Measurements from ENCODE around the gene MSANTD1. TPM values are rescaled to one million over a fixed set of nuclear protein-coding genes. Genes with fewer than 3 reads are reported as not detected.

MSANTD1 gene
- total RNA-seq, 1 experiment from 2014 or later = 0.06 TPM

DNA sequence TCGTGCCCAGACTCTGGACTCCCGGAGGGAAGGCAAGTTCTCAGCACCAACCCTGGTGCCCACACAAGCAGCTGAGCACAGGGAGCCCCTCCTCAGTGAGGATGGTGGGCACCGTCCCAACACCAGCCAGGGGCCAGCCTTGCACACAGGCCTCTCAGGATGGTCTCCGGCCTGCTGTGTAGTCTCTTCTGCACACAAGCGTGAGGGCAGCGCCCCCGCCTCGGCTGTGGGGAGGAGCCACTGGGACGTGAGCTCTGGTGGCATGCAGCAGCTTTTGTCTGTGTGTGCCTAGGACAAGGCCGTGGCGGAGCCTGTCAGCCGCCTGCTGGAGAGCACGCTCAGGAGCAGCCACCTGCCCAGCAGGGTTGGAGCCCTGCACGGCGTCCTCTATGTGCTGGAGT is 16.1 kb upstream of the MSANTD1 start:
- no peak for DNase-seq (ENCODE audit: low read depth)

DNA sequence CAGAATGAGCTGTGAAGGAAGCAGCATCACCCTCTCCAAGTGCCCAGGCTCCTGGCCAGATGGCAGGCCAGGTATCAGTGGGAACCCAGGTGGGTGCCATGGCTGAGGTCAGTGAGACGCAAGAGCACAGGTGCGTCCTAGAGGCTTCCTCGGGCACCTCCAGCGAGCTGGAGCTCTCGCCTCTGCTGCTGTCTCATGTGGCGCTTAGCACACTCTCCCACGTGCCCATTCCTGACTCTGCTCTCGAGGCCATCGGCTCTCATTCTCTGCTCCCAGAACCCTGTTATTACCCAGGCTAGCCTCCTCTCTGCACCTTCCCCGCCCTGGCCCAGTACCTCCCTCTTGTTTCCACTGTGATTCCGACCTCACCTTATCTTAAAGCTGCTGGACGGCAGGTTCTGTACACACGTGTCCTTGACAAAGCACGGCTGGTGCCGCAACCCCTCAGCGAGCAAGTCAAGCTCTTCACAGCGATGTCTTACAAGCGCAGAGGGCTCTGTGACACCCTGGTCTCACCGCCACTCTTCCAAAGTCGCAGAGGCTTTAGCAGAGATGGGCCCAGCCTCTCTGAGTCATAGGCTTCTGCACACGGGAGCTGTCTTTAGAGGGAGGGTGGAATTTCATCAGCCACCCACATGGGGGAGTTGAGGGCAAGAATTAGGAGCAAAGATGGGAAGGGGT is 15.4 kb upstream of the MSANTD1 start:
- DNase-seq (ENCODE audit: low read depth) = no peak

DNA sequence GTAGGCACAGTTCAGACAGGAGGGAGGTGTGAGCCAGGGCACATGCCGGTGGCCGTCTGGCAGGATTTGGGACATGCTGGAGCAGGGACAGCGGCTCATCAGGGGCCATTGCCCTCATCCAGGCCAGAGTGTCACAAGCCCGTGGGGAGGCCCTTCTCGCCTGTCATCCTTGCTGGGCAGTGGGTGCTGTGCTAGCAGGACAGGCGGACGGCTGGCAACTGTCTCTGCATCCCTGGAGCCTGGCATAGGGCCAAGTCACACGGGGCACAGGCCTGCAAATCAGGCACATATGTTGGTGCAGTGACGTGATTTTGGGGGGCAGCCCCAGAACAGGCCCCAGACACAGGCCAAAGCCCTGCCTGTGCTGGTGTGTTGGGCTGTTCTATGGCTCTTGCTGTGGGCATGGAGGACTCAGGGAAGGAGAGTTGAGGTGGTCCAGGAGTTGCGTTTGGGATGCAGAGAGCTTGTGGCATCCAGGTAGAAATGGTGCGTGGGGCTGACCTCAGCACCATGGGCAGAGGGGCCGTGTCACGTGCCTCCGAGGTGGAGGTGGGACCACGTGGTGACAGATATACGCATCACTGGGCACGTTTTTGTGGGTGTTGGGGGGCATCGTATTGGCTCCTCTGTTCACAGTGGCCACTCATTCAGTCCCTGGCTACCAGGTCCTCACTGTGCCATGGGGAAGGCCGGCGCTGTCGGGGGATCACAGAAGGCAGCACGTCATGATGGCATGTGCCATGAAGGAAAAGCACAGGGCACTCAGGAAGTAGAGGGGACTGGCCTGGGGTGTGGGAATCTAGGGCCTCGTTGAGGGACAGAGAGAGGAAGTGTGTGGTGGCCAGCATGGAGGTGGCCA is 14.6 kb upstream of the MSANTD1 start:
- DNase-seq (ENCODE audit: low read depth) = no peak

DNA sequence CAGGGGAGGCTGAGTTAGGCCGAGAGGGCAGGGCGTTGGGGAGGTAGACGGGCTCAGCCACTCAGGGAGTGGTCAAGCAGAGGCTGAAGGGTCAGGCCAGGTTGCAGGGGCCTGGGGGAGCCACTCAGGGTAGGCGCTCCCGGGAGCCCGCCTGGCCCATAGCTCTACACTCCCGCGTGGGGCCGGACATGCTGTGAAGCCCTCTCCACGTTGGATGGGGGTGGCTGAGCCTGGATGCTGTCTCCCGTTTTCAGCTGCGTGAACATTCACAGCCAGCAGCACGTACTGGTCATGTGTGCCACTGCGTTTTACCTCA is 14.0 kb upstream of the MSANTD1 start:
- no peak for DNase-seq (ENCODE audit: low read depth)

- no peak for DNase-seq (ENCODE audit: low read depth)
Observed at GRCh38 chr4:3235581-3235980, 13.4 kb upstream of the MSANTD1 start.

DNA sequence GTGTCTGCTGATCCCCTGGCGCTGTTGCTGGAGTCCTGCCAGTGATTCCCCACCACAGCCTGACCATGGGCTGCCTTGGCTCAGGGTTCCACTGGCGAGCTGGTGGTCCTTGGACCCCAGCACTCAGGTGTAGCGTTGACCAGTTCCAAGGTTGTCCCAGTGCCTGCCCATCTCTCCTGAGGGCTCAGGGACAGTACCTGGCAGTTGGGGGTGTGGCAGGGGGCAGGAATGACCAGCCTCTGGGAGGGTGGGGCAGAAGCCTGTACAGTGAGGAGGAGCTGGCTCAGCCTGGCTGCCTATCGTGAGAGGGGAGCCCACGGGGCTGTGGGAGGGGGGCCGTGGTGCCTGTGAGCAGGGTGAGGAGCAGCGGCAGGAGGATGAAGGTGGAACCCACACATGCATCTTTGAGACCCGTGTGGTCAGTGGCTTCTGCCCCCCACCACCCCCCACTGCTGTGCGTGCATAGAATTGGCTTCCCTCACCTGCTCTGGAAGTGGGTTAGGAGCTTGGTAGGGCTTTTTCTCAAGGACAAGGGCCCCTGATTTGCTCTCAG is 12.6 kb upstream of the MSANTD1 start:
- no peak for DNase-seq (ENCODE audit: low read depth)

DNA sequence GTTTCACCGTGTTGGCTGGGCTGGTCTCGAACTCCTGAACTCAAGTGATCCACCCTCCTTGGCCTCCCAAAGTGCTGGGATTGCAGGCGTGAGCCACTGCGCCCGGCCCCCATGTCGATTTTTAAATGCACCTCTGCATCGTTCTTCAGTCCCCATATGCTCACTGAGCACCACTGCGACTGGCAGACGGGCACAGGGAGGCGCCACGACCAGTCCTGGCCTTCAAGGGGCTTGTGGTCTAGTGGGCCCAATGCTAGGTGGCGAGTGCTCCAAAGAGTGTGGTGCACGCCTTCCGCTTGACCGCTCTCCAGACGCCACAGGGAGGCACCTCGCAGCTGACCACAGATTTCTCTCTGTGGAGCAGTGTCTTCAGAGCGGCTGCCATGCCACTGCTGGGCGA is 11.7 kb upstream of the MSANTD1 start:
- no peak for DNase-seq (ENCODE audit: low read depth)

DNA sequence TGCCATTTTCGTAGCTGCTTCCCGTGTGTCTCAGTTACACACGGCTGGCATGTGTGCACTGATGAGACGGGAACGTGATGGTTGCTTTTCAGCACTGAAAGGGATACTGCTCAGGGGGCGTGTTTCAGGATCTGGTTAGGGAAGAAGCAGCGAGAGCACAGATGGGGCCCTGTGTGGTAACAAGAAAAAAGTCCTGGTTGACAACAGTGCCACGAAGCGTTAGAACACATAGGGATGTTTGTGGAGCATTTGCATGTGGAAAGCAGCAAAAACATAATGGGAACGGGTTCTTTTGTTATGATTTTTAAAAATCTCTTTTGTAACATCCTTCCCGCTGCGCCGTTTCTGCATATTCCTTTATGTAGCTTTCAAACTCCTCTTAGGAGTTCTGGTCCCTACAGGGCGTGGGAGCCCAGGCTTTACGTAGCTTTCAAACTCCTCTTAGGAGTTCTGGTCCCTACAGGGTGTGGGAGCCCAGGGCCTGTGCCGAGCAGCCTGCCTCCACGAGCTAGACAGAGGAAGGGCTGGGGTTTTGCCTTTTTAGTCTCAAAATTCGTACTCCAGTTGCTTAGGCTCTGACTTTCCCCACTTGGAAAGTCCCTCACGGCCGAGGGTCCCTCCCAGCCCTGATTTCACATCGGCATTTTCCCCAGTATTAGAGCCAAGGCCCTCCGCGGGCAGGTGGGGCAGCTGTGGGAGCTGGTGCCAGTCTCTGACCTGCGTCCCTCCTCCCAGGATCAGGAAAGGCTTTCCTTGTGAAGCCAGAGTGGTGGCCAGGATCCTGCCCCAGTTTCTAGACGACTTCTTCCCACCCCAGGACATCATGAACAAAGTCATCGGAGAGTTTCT is 11.0 kb upstream of the MSANTD1 start:
- DNase-seq (ENCODE audit: low read depth) = no peak

- no peak for DNase-seq (ENCODE audit: low read depth)
Observed at GRCh38 chr4:3238721-3239120, 10.2 kb upstream of the MSANTD1 start.

- DNase-seq (ENCODE audit: low read depth) = no peak
Observed at GRCh38 chr4:3239303-3239702, 9.7 kb upstream of the MSANTD1 start.

GRCh38 chr4:3239998-3240920 is 8.7 kb upstream of the MSANTD1 start:
- DNase-seq (ENCODE audit: low read depth) = no peak

DNA sequence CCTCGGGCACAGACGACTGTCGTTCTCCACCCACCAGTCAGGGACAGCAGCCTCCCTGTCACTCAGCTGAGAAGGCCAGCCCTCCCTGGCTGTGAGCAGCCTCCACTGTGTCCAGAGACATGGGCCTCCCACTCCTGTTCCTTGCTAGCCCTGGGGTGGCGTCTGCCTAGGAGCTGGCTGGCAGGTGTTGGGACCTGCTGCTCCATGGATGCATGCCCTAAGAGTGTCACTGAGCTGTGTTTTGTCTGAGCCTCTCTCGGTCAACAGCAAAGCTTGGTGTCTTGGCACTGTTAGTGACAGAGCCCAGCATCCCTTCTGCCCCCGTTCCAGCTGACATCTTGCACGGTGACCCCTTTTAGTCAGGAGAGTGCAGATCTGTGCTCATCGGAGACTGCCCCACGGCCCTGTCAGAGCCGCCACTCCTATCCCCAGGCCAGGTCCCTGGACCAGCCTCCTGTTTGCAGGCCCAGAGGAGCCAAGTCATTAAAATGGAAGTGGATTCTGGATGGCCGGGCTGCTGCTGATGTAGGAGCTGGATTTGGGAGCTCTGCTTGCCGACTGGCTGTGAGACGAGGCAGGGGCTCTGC is 7.9 kb upstream of the MSANTD1 start:
- DNase-seq (ENCODE audit: low read depth) = no peak

DNA sequence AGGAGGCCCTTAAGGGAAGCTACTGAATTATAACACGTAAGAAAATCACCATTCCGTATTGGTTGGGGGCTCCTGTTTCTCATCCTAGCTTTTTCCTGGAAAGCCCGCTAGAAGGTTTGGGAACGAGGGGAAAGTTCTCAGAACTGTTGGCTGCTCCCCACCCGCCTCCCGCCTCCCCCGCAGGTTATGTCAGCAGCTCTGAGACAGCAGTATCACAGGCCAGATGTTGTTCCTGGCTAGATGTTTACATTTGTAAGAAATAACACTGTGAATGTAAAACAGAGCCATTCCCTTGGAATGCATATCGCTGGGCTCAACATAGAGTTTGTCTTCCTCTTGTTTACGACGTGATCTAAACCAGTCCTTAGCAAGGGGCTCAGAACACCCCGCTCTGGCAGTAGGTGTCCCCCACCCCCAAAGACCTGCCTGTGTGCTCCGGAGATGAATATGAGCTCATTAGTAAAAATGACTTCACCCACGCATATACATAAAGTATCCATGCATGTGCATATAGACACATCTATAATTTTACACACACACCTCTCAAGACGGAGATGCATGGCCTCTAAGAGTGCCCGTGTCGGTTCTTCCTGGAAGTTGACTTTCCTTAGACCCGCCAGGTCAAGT is 6.9 kb upstream of the MSANTD1 start:
- DNase-seq (ENCODE audit: low read depth) = no peak

DNA sequence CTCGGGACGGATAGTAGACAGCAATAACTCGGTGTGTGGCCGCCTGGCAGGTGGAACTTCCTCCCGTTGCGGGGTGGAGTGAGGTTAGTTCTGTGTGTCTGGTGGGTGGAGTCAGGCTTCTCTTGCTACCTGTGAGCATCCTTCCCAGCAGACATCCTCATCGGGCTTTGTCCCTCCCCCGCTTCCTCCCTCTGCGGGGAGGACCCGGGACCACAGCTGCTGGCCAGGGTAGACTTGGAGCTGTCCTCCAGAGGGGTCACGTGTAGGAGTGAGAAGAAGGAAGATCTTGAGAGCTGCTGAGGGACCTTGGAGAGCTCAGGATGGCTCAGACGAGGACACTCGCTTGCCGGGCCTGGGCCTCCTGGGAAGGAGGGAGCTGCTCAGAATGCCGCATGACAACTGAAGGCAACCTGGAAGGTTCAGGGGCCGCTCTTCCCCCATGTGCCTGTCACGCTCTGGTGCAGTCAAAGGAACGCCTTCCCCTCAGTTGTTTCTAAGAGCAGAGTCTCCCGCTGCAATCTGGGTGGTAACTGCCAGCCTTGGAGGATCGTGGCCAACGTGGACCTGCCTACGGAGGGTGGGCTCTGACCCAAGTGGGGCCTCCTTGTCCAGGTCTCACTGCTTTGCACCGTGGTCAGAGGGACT is 5.7 kb upstream of the MSANTD1 start:
- DNase-seq (ENCODE audit: low read depth) = no peak

DNA sequence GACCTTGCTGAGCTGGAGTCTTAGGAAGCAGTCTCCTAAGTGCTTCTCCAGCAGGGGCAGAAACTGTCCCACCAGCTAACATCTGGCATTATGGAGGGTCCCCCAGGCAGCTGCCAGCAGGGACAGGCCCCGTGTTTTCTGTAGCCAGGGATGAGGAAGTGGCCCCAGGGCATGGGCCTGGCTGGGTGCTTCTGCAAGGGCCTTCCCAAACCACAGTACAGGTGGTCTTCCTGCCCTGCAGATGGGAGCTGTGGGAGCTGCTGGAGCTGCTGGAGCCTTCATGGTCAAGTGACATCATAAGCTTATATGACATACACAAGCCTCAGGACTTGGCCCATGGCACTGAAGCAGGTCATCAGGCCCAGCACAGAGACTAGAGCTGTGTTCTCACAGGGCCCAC is 5.0 kb upstream of the MSANTD1 start:
- DNase-seq (ENCODE audit: low read depth) = no peak

DNA sequence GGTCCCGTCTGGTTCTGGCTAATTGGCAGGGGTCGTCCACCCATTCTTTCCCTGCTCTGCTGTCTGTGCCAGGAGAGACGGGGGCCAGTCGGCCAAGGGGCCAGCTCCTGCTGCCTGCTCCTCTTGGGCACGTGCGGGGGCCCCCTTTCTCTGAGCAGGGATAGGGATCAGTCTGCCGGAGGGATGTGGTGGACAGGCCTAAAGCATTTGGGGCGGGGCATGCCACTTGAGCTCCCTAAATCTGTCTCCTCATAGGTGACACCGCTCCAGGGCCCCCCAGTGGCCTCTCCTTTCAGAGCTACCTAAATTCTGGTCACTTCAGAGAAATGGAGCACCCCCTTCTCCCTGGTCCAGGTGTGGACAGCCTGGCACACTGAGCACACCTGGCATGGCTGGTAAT is 4.2 kb upstream of the MSANTD1 start:
- DNase-seq (ENCODE audit: low read depth) = no peak

GRCh38 chr4:3245676-3246075 is 3.3 kb upstream of the MSANTD1 start:
- DNase-seq (ENCODE audit: low read depth) = no peak

GRCh38 chr4:3246458-3247398 is 2.2 kb upstream of the MSANTD1 start:
- no peak for DNase-seq (ENCODE audit: low read depth)
